ENCODE data around the gene KIAA0319L. TPM values are rescaled to one million over a fixed set of nuclear protein-coding genes. Genes with fewer than 3 reads are reported as not detected.
"Not testable (repeated sequence)": the region's sequence is repeated elsewhere in the genome, so short reads cannot be mapped to it uniquely, and the experiment has no call there.

The KIAA0319L gene
- total RNA-seq, 2 experiments from 2014 or later: 25.3 to 44.9 TPM

DNA sequence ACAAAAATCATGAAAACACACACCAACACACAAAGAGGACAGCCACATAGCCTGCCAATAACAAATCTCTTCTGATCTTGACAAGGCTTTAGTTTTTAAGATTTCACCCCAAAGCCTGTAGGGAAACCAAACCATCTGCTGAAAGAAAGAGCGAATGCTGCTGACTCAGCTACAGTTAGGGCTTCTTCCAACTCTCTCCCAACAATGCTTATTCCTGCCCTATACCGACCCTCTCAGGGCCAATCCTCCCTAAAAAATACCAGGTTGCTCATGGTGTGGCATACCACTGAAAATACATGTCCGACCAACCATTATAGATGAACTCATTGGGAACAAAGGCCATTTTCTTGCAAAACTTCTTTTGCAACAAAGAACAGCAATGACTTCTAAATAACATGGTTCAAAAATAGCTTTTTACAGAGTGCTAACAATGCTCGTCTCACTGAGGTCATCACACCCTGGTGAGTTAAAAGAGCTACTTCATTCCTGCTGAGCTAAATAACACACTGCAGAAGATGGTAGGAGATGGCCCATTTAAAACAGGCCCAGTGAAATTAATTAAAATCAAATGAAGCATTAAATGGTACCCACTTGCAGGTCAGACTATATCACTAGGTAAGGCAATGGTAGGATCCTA lies 86.1 kb downstream of the KIAA0319L start:
- H3K4me3 ChIP-seq (ENCODE audit: low read depth, low read length, poor library complexity, severe bottlenecking): no peak overlapping the region
- DNase-seq (ENCODE audit: low spot score): no peak

DNA sequence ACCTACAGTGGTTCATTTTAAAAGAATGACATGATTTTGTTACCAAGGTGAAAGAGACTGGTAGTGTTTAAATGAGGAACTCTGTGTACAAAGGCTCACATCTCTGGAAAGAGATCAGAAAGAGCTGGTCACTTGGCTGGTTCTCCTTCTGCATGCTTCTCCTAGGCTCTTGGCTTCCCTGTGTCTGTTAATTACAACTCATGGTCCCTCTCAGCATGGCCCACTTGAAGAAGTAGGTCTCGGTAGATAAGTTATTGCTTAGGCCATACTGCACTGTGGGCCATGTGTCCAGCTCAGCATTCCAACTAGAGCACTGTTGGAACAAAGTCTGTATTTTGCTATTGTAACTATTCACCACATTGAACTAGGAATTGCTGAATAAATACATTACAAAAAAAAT lies 91.1 kb downstream of the KIAA0319L start:
- H3K79me2 ChIP-seq (ENCODE audit: insufficient read depth, low read depth, low read length): no peaks in the 10 kb centered on the region
- BruUV-seq (replicated peaks): no TSS peak
- peaks cover 7% of the 10 kb centered on the region; the same call in 1 of the 2 replicates for H3K9me3 ChIP-seq (ENCODE audit: low read length)
- no peaks in the 10 kb centered on the region for H3K4me1 ChIP-seq (ENCODE audit: insufficient read depth, low read length, poor library complexity, severe bottlenecking)
- no peak overlapping the region for H3K27ac ChIP-seq (ENCODE audit: low read depth, low read length, poor library complexity, severe bottlenecking)
- intact Hi-C loops (cut with micrococcal nuclease; ENCODE audit: unreplicated experiment): no loop called here
- peaks cover 76% of the 10 kb centered on the region for H3K36me3 ChIP-seq (ENCODE audit: insufficient read depth, low read length)
- H3K9me2 ChIP-seq (ENCODE audit: insufficient read depth, low read length): no peaks in the 10 kb centered on the region
- no peak for DNase-seq (ENCODE audit: low spot score)
- ChIA-PET POLR2A (interaction anchor here (0.5 kb wide), 1 partner anchor 654 kb away, joined by 3 read pairs; no protein-coding TSS in a partner anchor), CTCF (ENCODE audit: unreplicated experiment) (no interaction called here)
- H3K4me3 ChIP-seq (ENCODE audit: low read depth, low read length, poor library complexity, severe bottlenecking): no peak overlapping the region
- TF ChIP-seq EZH2phosphoT487 (IDR thresholded peaks at IDR 0.05; ENCODE audit: borderline replicate concordance, low read depth, low read length): no peak
- TF ChIP-seq, protein P1, sequence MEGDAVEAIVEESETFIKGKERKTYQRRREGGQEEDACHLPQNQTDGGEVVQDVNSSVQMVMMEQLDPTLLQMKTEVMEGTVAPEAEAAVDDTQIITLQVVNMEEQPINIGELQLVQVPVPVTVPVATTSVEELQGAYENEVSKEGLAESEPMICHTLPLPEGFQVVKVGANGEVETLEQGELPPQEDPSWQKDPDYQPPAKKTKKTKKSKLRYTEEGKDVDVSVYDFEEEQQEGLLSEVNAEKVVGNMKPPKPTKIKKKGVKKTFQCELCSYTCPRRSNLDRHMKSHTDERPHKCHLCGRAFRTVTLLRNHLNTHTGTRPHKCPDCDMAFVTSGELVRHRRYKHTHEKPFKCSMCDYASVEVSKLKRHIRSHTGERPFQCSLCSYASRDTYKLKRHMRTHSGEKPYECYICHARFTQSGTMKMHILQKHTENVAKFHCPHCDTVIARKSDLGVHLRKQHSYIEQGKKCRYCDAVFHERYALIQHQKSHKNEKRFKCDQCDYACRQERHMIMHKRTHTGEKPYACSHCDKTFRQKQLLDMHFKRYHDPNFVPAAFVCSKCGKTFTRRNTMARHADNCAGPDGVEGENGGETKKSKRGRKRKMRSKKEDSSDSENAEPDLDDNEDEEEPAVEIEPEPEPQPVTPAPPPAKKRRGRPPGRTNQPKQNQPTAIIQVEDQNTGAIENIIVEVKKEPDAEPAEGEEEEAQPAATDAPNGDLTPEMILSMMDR (conservative IDR thresholded peaks at IDR 0.05; ENCODE audit: low read length): no peak
- H4K20me1 ChIP-seq (ENCODE audit: insufficient read depth, low read length): no peaks in the 10 kb centered on the region
- H2AFZ ChIP-seq (ENCODE audit: low read length): no peak overlapping the region
- H3K4me2 ChIP-seq (ENCODE audit: low read length): no peak overlapping the region

More for the DNA sequence above, 86.1 kb downstream of the KIAA0319L start:
- ChIA-PET POLR2A (no interaction called here), CTCF (ENCODE audit: unreplicated experiment) (no interaction called here)
- no TSS peak for BruUV-seq (replicated peaks)
- H3K4me2 ChIP-seq (ENCODE audit: low read length): no peak overlapping the region
- intact Hi-C loops (cut with micrococcal nuclease; ENCODE audit: unreplicated experiment): no loop called here
- H3K9me2 ChIP-seq (ENCODE audit: insufficient read depth, low read length): no peaks in the 10 kb centered on the region
- no peak overlapping the region for H3K27ac ChIP-seq (ENCODE audit: low read depth, low read length, poor library complexity, severe bottlenecking)
- H3K36me3 ChIP-seq (ENCODE audit: insufficient read depth, low read length): peaks cover 37% of the 10 kb centered on the region
- no peaks in the 10 kb centered on the region for H4K20me1 ChIP-seq (ENCODE audit: insufficient read depth, low read length)
- no peaks in the 10 kb centered on the region for H3K9me3 ChIP-seq (ENCODE audit: low read length)
- no peaks in the 10 kb centered on the region for H3K4me1 ChIP-seq (ENCODE audit: insufficient read depth, low read length, poor library complexity, severe bottlenecking)
- H2AFZ ChIP-seq (ENCODE audit: low read length): no peak overlapping the region
- no peaks in the 10 kb centered on the region for H3K79me2 ChIP-seq (ENCODE audit: insufficient read depth, low read depth, low read length)
- TF ChIP-seq, protein P1 (conservative IDR thresholded peaks at IDR 0.05; ENCODE audit: low read length): no peak
- no peak for TF ChIP-seq EZH2phosphoT487 (IDR thresholded peaks at IDR 0.05; ENCODE audit: borderline replicate concordance, low read depth, low read length)

DNA sequence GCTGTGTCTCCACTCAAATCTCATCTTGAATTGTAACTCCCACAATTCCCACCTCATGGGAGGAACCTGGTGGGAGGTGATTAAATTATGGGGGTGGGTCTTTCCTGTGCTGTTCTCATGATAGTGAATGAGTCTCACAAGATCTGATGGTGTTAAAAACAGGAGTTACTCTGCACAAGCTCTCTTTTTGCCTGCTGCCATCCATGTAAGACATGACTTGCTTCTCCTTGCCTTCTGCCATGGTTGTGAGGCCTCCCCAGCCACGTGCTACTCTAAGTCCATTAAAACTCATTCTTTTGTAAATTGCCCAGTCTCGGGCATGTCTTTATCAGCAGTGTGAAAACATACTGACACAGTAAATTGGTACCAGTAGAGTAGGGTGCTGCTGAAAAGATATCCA lies 93.5 kb downstream of the KIAA0319L start:
- peaks cover 58% of the 10 kb centered on the region for H3K36me3 ChIP-seq (ENCODE audit: insufficient read depth, low read length)
- H3K9me2 ChIP-seq (ENCODE audit: insufficient read depth, low read length); H3K9me3 ChIP-seq (ENCODE audit: low read length); H4K20me1 ChIP-seq (ENCODE audit: insufficient read depth, low read length); DNase-seq (ENCODE audit: low spot score); H3K4me3 ChIP-seq (ENCODE audit: low read depth, low read length, poor library complexity, severe bottlenecking); H3K79me2 ChIP-seq (ENCODE audit: insufficient read depth, low read depth, low read length); H3K4me1 ChIP-seq (ENCODE audit: insufficient read depth, low read length, poor library complexity, severe bottlenecking); BruUV-seq (replicated peaks); intact Hi-C loops (cut with micrococcal nuclease; ENCODE audit: unreplicated experiment); H3K4me2 ChIP-seq (ENCODE audit: low read length); H2AFZ ChIP-seq (ENCODE audit: low read length); H3K27ac ChIP-seq (ENCODE audit: low read depth, low read length, poor library complexity, severe bottlenecking): not testable (repeated sequence)
- ChIA-PET CTCF (ENCODE audit: unreplicated experiment) (interaction anchor here (0.6 kb wide), 1 partner anchor 96 kb away, joined by 6 read pairs; no protein-coding TSS in a partner anchor), POLR2A (interaction anchor here (0.6 kb wide), 1 partner anchor 148 kb away, joined by 3 read pairs; no protein-coding TSS in a partner anchor)

Data from OCI-LY7 (cell line).